Transverse colon (tissue), 3 donors: ENCODE results near the gene MYH14.

Source experiments
- CTCF ChIP-seq, 5 experiments: fragments of 200-600 bp in 3 of 5; fragments of 450-650 bp in 2 of 5; sonication (generic) in 3 of 5; IDR thresholded peaks; 1 replicate in 2 of 5; 2 replicates in 3 of 5; pipeline ENCODE4 v1.5.1; 2016 to 2017; ENCODE audit warnings: antibody characterized with exemption in 5 of 5, inconsistent platforms in 3 of 5, mild to moderate bottlenecking in 2 of 5, moderate library complexity in 1 of 5
- POLR2A ChIP-seq: fragments of 450-650 bp; IDR thresholded peaks from one replicate; pipeline ENCODE4 v1.6.1; 2016; ENCODE audit warnings: antibody characterized with exemption, mild to moderate bottlenecking, moderate library complexity

GRCh38 chr19:50197348-50197747 is 6.1 kb upstream of the MYH14 start:
- no peak for TF ChIP-seq CTCF (IDR thresholded peaks at IDR 0.05)
- no peak for TF ChIP-seq POLR2A
